ENCODE measurements around the gene DNAH14.

DNA sequence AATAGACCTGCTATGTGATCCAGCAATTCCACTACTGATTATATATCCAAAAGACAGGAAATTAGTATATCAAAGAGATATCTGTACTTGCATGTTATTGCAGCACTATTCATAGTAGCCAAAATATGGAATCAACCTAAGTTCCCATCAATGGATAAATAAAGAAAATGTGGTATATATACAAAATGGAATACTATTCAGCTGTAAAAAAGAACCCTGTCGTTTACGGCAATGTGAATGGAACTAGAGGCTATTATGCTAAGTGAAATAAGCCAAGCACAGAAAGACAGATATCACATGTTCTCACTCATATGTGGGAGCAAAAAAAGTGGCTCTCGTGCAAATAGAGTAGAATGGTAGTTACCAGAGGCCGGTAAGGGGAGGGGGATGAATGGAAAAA lies 9.2 kb downstream of the DNAH14 start:
- TF ChIP-seq ZZZ3 (IDR thresholded peaks at IDR 0.05; ENCODE audit: control insufficient read depth, insufficient read length, low read depth), result no peak
- TF ChIP-seq POLR2AphosphoS5 (IDR thresholded peaks at IDR 0.05; ENCODE audit: low read length), result no peak
- TF ChIP-seq ETV6 (conservative IDR thresholded peaks at IDR 0.05 in 1 of 2, IDR thresholded peaks at IDR 0.05 in 1 of 2; ENCODE audit: borderline replicate concordance in 1 of 2, low read depth in 1 of 2), result no peak
- no peak for TF ChIP-seq MYC (IDR thresholded peaks at IDR 0.05; ENCODE audit: insufficient read depth, insufficient read length, insufficient replicate concordance, low read length, severe bottlenecking)

All from GM12878 (cell line).